Measurements from ENCODE around the gene PRICKLE3.
"Not testable (repeated sequence)": the region's sequence is repeated elsewhere in the genome, so short reads cannot be mapped to it uniquely, and the experiment has no call there.

PRICKLE3 gene

DNA sequence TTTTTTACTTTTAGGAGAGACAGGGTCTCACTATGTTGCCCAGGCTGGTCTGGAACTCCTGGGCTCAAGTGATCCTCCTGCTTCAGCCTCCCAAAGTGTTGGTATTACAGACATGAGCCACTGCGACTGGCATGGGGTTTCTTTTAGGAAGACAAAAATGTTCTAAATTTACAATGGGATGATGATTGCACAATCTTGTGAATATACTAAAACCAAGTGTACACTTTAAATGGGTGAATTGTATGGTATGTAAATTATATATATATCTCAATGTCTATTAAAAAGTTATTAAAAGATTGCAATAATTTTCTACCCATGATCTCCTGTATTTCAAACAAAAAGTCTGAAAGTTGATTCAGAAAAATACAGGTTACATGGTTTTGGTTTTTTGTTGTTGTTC is 32.7 kb downstream of the PRICKLE3 start:
- TF ChIP-seq, protein P1, sequence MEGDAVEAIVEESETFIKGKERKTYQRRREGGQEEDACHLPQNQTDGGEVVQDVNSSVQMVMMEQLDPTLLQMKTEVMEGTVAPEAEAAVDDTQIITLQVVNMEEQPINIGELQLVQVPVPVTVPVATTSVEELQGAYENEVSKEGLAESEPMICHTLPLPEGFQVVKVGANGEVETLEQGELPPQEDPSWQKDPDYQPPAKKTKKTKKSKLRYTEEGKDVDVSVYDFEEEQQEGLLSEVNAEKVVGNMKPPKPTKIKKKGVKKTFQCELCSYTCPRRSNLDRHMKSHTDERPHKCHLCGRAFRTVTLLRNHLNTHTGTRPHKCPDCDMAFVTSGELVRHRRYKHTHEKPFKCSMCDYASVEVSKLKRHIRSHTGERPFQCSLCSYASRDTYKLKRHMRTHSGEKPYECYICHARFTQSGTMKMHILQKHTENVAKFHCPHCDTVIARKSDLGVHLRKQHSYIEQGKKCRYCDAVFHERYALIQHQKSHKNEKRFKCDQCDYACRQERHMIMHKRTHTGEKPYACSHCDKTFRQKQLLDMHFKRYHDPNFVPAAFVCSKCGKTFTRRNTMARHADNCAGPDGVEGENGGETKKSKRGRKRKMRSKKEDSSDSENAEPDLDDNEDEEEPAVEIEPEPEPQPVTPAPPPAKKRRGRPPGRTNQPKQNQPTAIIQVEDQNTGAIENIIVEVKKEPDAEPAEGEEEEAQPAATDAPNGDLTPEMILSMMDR (IDR thresholded peaks at IDR 0.05; ENCODE audit: insufficient read depth, low read depth, low read length, missing control alignments) = no peak
- no peak for DNase-seq (ENCODE audit: low read depth)
- H3K4me3 ChIP-seq (ENCODE audit: low read depth, low read length) = no peak overlapping the region

DNA sequence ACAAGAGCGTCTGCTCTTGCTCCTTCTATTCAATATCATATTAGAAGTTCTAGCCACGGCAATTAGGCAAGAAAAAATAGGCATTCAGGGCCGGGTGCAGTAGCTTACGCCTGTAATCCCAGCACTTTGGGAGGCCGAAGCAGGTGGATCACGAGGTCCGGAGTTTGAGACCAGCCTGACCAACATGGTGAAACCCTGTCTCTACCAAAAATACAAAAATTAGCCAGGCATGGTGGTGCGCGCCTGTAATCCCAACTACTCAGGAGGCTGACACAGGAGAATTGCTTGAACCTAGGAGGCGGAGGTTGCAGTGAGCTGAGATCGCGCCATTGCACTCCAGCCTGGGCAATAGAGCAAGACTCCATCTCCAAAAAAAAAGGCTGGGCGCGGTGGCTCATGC is 36.9 kb downstream of the PRICKLE3 start:
- not testable (repeated sequence) for DNase-seq (ENCODE audit: low read depth); H3K4me3 ChIP-seq (ENCODE audit: low read depth, low read length)

DNA sequence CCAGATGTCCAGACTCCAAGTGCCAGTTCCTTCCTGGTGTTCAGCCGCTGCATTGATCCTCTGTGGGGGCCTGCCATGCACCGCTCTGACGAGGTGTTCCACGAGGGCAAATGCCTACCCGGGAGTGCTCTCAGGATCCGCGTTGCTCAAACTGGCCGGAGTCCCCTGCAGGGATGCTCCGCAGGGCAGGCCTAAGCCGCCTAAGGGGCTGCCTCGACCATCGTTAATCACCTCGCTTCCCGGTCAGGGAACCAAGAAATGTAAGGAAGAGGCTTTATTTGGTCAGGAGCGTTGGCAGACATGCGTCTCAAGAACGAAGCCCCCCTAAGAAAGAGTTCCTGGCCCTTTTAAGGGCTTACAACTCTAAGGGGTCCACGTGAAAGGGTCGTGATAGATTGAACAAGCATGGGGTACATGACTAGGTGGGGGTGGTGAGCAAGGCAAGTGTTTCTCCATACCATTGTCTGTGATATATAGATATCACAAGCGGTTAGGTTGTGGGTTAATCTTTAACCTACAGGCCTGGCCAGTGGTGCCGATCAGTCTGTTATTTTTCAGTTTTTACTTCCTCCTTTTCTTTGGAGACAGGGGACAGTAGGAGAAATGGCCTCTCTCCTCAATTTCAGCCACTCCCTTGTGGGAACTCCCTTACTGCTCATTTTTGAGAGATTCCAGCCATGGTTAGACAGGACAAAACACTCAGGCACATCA is 37.6 kb downstream of the PRICKLE3 start:
- H3K4me3 ChIP-seq (ENCODE audit: low read depth, low read length); DNase-seq (ENCODE audit: low read depth): not testable (repeated sequence)

DNA sequence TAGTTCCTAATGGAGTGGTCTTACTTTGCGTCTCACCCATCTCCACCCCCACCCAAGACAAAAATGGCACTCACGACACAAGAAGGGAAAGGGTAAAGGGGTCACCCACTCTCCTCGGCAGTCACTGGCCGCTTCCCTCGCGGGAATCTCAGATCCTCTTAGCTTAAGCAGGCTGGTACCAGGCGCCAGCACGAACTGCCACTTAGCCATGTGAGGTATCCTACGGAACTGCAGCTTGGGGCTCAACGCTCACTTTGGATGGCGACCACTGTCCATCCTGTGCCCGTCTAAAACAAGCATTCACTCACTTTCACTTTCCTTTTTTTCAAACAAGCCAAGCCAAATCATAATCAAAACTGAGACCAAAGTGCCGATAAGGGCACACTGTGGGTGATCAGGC is 38.2 kb downstream of the PRICKLE3 start:
- H3K4me3 ChIP-seq (ENCODE audit: low read depth, low read length) = no peak overlapping the region
- TF ChIP-seq, protein P1 (IDR thresholded peaks at IDR 0.05; ENCODE audit: insufficient read depth, low read depth, low read length, missing control alignments) = no peak
- DNase-seq (ENCODE audit: low read depth) = no peak

DNA sequence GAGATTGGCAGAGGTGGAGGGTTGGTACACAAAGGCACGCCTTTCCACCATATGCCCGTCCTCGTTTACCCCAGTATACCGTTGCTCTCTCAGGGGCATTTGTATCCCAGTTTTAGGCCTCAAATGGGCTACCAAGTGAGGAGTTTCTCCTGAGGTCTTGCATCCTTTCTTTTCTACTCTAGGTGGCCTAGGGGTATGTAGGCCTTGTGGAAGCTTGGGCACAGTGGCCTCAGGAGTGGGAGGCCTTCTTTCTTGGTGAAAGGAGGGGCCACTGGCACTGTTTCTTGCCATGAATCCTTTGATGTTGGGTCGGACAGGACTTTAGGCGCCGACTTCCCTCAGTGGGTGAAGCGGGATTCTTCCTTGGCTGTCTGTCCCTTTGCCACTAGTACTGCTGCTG is 38.9 kb downstream of the PRICKLE3 start:
- TF ChIP-seq, protein P1 (IDR thresholded peaks at IDR 0.05; ENCODE audit: insufficient read depth, low read depth, low read length, missing control alignments) = no peak
- DNase-seq (ENCODE audit: low read depth) = no peak
- no peak overlapping the region for H3K4me3 ChIP-seq (ENCODE audit: low read depth, low read length)

DNA sequence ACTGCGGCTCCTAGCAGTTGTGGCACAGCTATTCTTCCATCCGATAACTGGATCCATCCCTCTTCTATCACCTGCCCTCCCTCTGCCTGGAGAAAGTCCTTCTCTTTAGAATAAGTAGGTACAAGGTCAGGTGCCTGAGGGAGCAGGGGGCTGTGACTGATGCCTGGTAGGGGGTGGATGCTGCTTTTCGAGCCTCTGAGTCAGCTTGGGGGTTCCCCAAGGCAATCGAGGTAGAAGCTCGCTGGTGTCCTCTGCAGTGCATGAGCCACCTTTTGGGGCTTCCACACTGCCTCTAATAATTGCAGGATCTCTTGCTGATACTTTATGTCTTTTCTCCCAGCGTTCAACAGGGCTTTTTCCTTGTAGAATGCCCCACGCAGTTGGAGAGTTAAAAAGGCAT is 43.0 kb downstream of the PRICKLE3 start:
- not testable (repeated sequence) for H3K4me3 ChIP-seq (ENCODE audit: low read depth, low read length); DNase-seq (ENCODE audit: low read depth)

DNA sequence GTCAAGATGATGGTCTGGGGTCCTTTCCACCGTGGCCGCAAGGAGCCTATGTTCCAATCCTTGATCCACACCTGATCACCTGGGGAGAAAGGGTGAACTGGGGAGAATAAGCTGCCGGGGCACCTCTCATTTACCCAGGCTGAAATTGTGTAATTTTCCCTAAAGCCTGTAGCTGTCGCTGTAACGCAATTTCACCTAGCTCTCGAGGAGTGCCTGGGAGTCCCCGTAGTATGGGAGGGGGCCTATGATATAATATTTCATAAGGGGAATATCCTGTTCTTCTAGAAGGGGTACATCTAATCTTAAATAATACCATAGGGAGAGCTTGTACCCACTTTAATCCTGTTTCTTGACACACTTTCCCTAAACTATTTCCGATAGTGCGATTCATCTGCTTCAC is 43.9 kb downstream of the PRICKLE3 start:
- not testable (repeated sequence) for H3K4me3 ChIP-seq (ENCODE audit: low read depth, low read length); DNase-seq (ENCODE audit: low read depth)
- TF ChIP-seq, protein P1 (IDR thresholded peaks at IDR 0.05; ENCODE audit: insufficient read depth, low read depth, low read length, missing control alignments) = peak; percentile 41

DNA sequence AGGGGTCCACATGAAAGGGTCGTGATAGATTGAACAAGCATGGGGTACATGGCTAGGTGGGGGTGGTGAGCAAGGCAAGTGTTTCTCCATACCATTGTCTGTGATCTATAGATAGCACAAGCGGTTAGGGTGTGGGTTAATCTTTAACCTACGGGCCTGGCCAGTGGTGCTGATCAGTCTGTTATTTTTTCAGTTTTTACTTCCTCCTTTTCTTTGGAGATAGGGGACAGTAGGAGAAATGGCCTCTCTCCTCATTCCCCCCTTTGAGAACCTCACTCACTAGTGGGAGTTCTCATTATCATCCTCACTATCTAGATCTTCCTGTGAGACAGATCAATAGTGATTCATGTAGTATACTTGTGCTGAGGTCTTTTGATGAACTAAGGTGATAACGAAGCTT is 46.5 kb downstream of the PRICKLE3 start:
- no peak overlapping the region for H3K4me3 ChIP-seq (ENCODE audit: low read depth, low read length)
- TF ChIP-seq, protein P1 (IDR thresholded peaks at IDR 0.05; ENCODE audit: insufficient read depth, low read depth, low read length, missing control alignments) = no peak
- DNase-seq (ENCODE audit: low read depth) = no peak
